Upper lobe of left lung (tissue), 4 donors: Measurements from ENCODE around the gene ITIH5.

ENCODE experiments used
- CTCF ChIP-seq, 6 experiments: fragments of 450-650 bp in 4 of 6; fragments of 200-600 bp in 2 of 6; sonication (generic) in 2 of 6; IDR thresholded peaks; one replicate each; pipeline ENCODE4 v1.5.1; 2016 to 2019; ENCODE audit warnings: antibody characterized with exemption in 6 of 6
- EP300 ChIP-seq, 4 donors: sonication (generic); formaldehyde crosslinking; IDR thresholded peaks; one replicate each; pipeline ENCODE4 v1.5.1; 2017; ENCODE audit warnings: antibody characterized with exemption in 4 of 4, control low read depth in 2 of 4
- POLR2A ChIP-seq, 4 donors: fragments of 450-650 bp; IDR thresholded peaks; one replicate each; pipeline ENCODE4 v1.5.1; 2016 to 2017; ENCODE audit warnings: antibody characterized with exemption in 4 of 4, mild to moderate bottlenecking in 2 of 4
- POLR2AphosphoS5 ChIP-seq, 2 donors: sonication (generic); formaldehyde crosslinking; IDR thresholded peaks; one replicate each; pipeline ENCODE4 v1.5.1; 2017; ENCODE audit warnings: antibody characterized with exemption in 2 of 2

- TF ChIP-seq CTCF (IDR thresholded peaks at IDR 0.05) (no peak), POLR2A (IDR thresholded peaks at IDR 0.05) (no peak), EP300 (IDR thresholded peaks at IDR 0.05) (no peak), POLR2AphosphoS5 (IDR thresholded peaks at IDR 0.05) (no peak)
These were observed 115.5 kb downstream of the ITIH5 start for GRCh38 chr10:7551289-7551688.
